Upper lobe of left lung (tissue), 6 donors: ENCODE results near the gene IPP. TPM values are rescaled to one million over a fixed set of nuclear protein-coding genes. Genes with fewer than 3 reads are reported as not detected.

ENCODE experiments used
- ATAC-seq, 2 donors: fragments of 200-7000 bp; cut with Tn5 transposase; one replicate each; pipeline ENCODE4 v1.9.1; 2022; ENCODE audit warnings: mild to moderate bottlenecking in 2 of 2, moderate library complexity in 2 of 2; ENCODE audit not compliant: low FRiP score in 2 of 2
- DNase-seq, 2 donors: peaks; one replicate each; pipeline ENCODE4 v3.0.0-alpha.2; 2019 to 2020
- H3K27ac ChIP-seq, 4 donors: fragments of 200-600 bp; sonication (generic); one replicate each; pipeline ENCODE4 v1.5.1; 2016 to 2019
- H3K27me3 ChIP-seq, 4 donors: fragments of 200-600 bp; sonication (generic); one replicate each; pipeline ENCODE4 v1.5.1; 2017 to 2019
- H3K36me3 ChIP-seq, 4 donors: fragments of 200-600 bp; sonication (generic); one replicate each; pipeline ENCODE4 v1.5.1; 2016 to 2019
- H3K4me1 ChIP-seq, 4 donors: fragments of 200-600 bp; sonication (generic); one replicate each; pipeline ENCODE4 v1.5.1; 2018 to 2019
- H3K4me3 ChIP-seq, 4 donors: fragments of 200-600 bp; sonication (generic); one replicate each; pipeline ENCODE4 v1.5.1; 2017 to 2019; ENCODE audit warnings: mild to moderate bottlenecking in 2 of 4, moderate library complexity in 1 of 4
- H3K9me3 ChIP-seq, 4 donors: fragments of 200-600 bp; sonication (generic); one replicate each; pipeline ENCODE4 v1.5.1; 2018 to 2019
- EP300 ChIP-seq, 4 donors: sonication (generic); formaldehyde crosslinking; IDR thresholded peaks; one replicate each; pipeline ENCODE4 v1.5.1; 2017; ENCODE audit warnings: antibody characterized with exemption in 4 of 4, control low read depth in 2 of 4
- POLR2A ChIP-seq, 4 donors: fragments of 450-650 bp; IDR thresholded peaks; one replicate each; pipeline ENCODE4 v1.5.1; 2016 to 2017; ENCODE audit warnings: antibody characterized with exemption in 4 of 4, mild to moderate bottlenecking in 2 of 4
- POLR2AphosphoS5 ChIP-seq, 2 donors: sonication (generic); formaldehyde crosslinking; IDR thresholded peaks; one replicate each; pipeline ENCODE4 v1.5.1; 2017; ENCODE audit warnings: antibody characterized with exemption in 2 of 2
- WGBS, 2 donors: methylation state at CpG; one replicate each; pipeline ENCODE4 v1.1.5; 2017 to 2018; 5-methylcytosine and 5-hydroxymethylcytosine counted together
- total RNA-seq, 6 donors: library from RNA; depleted of rRNA in 4 of 6; stranded (reverse); fragments of >200 nt in 4 of 6; gene quantifications; one replicate each; pipeline versions ENCODE4 v1.1.0 to v1.2.1, GENCODE V29; 2016 to 2021
- TF ChIP-seq, protein P1 (sequence below), 6 experiments: fragments of 450-650 bp in 4 of 6; fragments of 200-600 bp in 2 of 6; sonication (generic) in 2 of 6; IDR thresholded peaks; one replicate each; pipeline ENCODE4 v1.5.1; 2016 to 2019; ENCODE audit warnings: antibody characterized with exemption in 6 of 6
- donor health status: DM: no; HTN: no; CAD: no; lungs with moderate emphysema.
- donor health status: DM: no; HTN: yes; CAD: no; lungs with severe emphysema.

IPP gene
- total RNA-seq, 6 donors from 2014 or later, result 3.8 to 23.0 (median 12.9) TPM

DNA sequence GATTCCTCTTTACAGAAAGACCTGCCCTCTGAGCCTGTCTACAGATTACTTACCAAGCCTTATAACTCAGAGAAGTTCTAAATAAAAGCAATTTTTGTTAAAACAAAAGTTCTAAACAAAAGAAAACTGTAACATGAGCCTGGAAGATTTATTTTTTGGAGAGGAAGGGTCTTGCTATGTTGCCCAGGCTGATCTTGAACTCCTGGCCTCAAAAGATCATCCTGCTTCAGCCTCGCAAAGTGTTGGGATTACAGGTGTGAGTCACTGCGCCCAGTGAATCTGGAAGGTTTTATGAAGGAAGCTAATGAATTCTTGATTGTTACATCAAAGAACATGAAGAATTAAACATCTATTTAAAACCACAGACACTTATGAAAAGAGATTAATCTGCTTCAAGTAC, 91.2 kb downstream of the IPP start:
- Histone ChIP-seq H3K4me1 (no peaks in the 10 kb centered on the region), H3K4me3 (no peak overlapping the region), H3K9me3 (no peaks in the 10 kb centered on the region), H3K36me3 (peaks cover 35 to 69% (median 57%) of the 10 kb centered on the region in 4 donors), H3K27me3 (no peaks in the 10 kb centered on the region), H3K27ac (no peak overlapping the region)
- ATAC-seq, result no peak
- TF ChIP-seq, protein P1, sequence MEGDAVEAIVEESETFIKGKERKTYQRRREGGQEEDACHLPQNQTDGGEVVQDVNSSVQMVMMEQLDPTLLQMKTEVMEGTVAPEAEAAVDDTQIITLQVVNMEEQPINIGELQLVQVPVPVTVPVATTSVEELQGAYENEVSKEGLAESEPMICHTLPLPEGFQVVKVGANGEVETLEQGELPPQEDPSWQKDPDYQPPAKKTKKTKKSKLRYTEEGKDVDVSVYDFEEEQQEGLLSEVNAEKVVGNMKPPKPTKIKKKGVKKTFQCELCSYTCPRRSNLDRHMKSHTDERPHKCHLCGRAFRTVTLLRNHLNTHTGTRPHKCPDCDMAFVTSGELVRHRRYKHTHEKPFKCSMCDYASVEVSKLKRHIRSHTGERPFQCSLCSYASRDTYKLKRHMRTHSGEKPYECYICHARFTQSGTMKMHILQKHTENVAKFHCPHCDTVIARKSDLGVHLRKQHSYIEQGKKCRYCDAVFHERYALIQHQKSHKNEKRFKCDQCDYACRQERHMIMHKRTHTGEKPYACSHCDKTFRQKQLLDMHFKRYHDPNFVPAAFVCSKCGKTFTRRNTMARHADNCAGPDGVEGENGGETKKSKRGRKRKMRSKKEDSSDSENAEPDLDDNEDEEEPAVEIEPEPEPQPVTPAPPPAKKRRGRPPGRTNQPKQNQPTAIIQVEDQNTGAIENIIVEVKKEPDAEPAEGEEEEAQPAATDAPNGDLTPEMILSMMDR (IDR thresholded peaks at IDR 0.05), result no peak
- TF ChIP-seq EP300 (IDR thresholded peaks at IDR 0.05), result no peak
- TF ChIP-seq POLR2A (IDR thresholded peaks at IDR 0.05), result no peak
- TF ChIP-seq POLR2AphosphoS5 (IDR thresholded peaks at IDR 0.05), result no peak
- DNase-seq, result no peak
- 95 to 98% methylated on average over 2 of the region's 2 CpGs for WGBS, 2 donors

DNA sequence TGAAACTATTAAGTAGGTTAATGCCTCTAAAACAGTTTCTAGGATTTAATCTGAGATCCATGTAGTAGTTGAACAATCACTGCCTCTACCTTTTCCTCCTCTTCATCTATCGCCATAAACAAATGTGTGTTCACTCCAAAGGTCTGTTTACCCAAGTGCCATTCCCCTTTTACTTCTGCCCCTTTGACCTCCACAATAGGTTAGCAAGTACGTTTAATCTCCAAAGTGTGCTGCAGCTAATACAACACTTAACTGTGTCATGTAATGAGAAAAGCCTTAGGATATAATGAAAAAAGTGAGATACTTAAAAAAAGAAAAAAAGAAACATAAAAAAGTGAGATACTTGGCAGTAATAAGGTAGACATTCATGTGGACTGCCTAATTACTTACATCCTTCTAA, 92.3 kb downstream of the IPP start:
- TF ChIP-seq, protein P1 (IDR thresholded peaks at IDR 0.05), result no peak
- no peak for TF ChIP-seq POLR2AphosphoS5 (IDR thresholded peaks at IDR 0.05)
- TF ChIP-seq POLR2A (IDR thresholded peaks at IDR 0.05), result no peak
- TF ChIP-seq EP300 (IDR thresholded peaks at IDR 0.05), result no peak
- no peak for DNase-seq
- H3K4me3 ChIP-seq, result no peak overlapping the region
- no peak for ATAC-seq
- H3K27ac ChIP-seq, result no peak overlapping the region
- no peaks in the 10 kb centered on the region for H3K9me3 ChIP-seq
- peaks cover 35 to 78% (median 65%) of the 10 kb centered on the region in 4 donors for H3K36me3 ChIP-seq
- H3K27me3 ChIP-seq, result no peaks in the 10 kb centered on the region
- H3K4me1 ChIP-seq, result no peaks in the 10 kb centered on the region
- 83 to 85% methylated on average over 2 of the region's 2 CpGs for WGBS, 2 donors

DNA sequence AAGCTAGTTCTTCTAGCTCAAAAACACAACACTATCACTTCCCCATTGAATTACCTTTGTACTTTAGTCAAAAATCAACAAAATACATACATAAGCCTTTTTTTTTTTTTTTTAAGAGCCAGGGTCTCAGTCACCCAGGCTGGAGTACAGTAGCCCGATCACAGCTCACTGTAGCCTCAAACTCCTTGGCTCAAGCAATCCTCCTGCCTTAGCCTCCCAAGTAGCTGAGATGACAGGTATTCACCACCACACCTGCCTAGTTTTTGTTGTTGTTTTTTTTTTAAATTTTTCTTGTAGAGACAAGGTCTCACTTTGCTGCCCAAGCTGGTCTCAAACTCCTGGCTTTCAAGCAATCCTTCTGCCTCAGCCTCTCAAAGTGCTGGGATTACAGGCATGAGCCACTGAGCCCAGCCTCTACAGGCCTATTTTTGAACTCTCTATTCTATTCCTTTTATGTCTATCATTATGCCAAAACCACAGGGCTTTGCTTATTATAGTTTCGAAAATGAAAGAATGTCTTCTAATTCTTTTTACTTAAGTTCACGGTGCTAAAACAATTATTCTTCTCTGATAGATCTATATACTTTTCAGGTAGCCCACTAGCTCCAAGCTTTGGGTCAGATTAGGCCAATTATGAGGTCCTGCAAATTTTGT, 93.8 kb downstream of the IPP start:
- WGBS, 2 donors, result 95 to 96% methylated on average over 3 of the region's 3 CpGs
- no peaks in the 10 kb centered on the region for H3K27me3 ChIP-seq
- no peak overlapping the region for H3K27ac ChIP-seq
- DNase-seq (no peak), ATAC-seq (no peak)
- H3K36me3 ChIP-seq, result peaks cover 39 to 92% (median 76%) of the 10 kb centered on the region in 4 donors
- TF ChIP-seq EP300 (IDR thresholded peaks at IDR 0.05), result no peak
- TF ChIP-seq, protein P1 (IDR thresholded peaks at IDR 0.05), result no peak
- no peak for TF ChIP-seq POLR2A (IDR thresholded peaks at IDR 0.05)
- TF ChIP-seq POLR2AphosphoS5 (IDR thresholded peaks at IDR 0.05), result no peak
- H3K4me1 ChIP-seq, result no peaks in the 10 kb centered on the region
- H3K9me3 ChIP-seq, result no peaks in the 10 kb centered on the region
- no peak overlapping the region for H3K4me3 ChIP-seq

DNA sequence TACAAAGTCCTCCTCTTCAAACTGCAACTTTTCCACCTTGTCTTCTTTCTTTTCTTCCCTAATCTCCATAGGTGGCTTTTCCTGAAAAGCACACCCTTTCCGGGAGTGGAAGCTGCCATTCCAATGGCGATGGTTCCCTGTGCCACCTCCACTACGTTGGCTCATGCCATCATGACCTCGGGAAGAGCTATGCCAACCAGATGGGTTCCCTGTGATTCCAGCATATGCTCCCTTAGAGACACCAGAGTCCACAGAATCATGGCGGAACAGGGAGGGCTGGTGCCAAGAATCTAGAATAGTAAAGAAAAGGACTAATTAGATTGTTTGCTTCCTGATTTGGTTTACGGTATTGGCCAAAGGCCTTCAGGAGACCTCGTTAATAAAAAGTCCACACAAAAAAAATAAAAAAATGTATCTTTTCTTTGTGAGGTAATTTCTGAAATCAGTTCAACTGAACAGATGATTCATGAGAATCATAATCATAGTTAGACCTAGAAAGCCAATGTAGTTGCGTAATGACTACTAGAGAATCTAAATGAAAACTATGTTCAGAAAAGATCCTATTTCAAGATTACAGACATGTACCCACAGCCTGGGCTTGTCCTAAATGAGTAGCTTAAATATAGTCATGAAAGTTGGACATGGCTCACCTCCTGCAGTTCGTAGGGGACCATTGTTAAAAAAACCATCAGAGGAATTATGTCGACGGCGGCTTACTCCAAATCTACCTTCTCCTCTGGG, 95.7 kb downstream of the IPP start:
- DNase-seq, result no peak
- Histone ChIP-seq H3K27ac (no peak overlapping the region), H3K9me3 (no peaks in the 10 kb centered on the region), H3K36me3 (peaks cover 42 to 100% (median 80%) of the 10 kb centered on the region in 4 donors), H3K4me1 (no peaks in the 10 kb centered on the region), H3K4me3 (no peak overlapping the region), H3K27me3 (no peaks in the 10 kb centered on the region)
- TF ChIP-seq POLR2A (IDR thresholded peaks at IDR 0.05) (no peak), POLR2AphosphoS5 (IDR thresholded peaks at IDR 0.05) (no peak), EP300 (IDR thresholded peaks at IDR 0.05) (no peak)
- TF ChIP-seq, protein P1 (IDR thresholded peaks at IDR 0.05), result no peak
- 90 to 94% methylated on average over 12 of the region's 12 CpGs for WGBS, 2 donors
- no peak for ATAC-seq

Other genes with a start within 250 kb of the IPP start
- 100 to 1,000 TPM; 108 to 468 (median 390) TPM for gene PRDX1, start 228.8 kb downstream of the IPP start, total RNA-seq
- gene AKR1A1, start 199.8 kb downstream of the IPP start, total RNA-seq, result 100 to 1,000 TPM in 4 of 6 donors, 10 to 100 TPM in 2; 92.1 to 210 (median 107) TPM
- 10 to 100 TPM; 43.5 to 94.3 (median 59.5) TPM for gene NASP, start 166.6 kb downstream of the IPP start, total RNA-seq
- gene CCDC17, start 126.6 kb downstream of the IPP start, total RNA-seq, result 10 to 100 TPM in 5 of 6 donors, 1 to 10 TPM in 1; 4.9 to 50.3 (median 19.3) TPM
- gene GPBP1L1, start 64.1 kb downstream of the IPP start, total RNA-seq, result 100 to 1,000 TPM; 112 to 184 (median 132) TPM
- gene TMEM69, start 62.5 kb downstream of the IPP start, total RNA-seq, result 10 to 100 TPM in 4 of 6 donors, 1 to 10 TPM in 2; 2.7 to 28.3 (median 14.9) TPM
- 10 to 100 TPM; 16.0 to 77.8 (median 26.4) TPM for gene MAST2, start 53.0 kb upstream of the IPP start, total RNA-seq